Trophoblast cell (in vitro differentiated cells and primary cell): ENCODE measurements around the gene ANKRD13B.

Experiments used
- DNase-seq, 2 donors: peaks; one replicate each; pipeline ENCODE4 v3.0.0-alpha.2; 2016
- H2AFZ ChIP-seq: 2 replicates; pipeline ENCODE4 v1.6.1; 2013; ENCODE audit warnings: low read length, moderate library complexity, mild to moderate bottlenecking; ENCODE audit not compliant: insufficient read depth, poor library complexity
- H2AK5ac ChIP-seq: 2 replicates; pipeline ENCODE4 v1.6.1; 2013; ENCODE audit warnings: mild to moderate bottlenecking, low read length
- H2BK120ac ChIP-seq: 2 replicates; pipeline ENCODE4 v1.6.1; 2013; ENCODE audit warnings: low read length, mild to moderate bottlenecking, moderate library complexity; ENCODE audit not compliant: insufficient read depth, poor library complexity
- H2BK12ac ChIP-seq: 2 replicates; pipeline ENCODE4 v1.6.1; 2013; ENCODE audit warnings: mild to moderate bottlenecking, low read length, moderate library complexity
- H2BK5ac ChIP-seq: 2 replicates; pipeline ENCODE4 v1.6.1; 2013; ENCODE audit warnings: low read length, low read depth, moderate library complexity, mild to moderate bottlenecking; ENCODE audit not compliant: poor library complexity
- H3K14ac ChIP-seq: 2 replicates; pipeline ENCODE4 v1.6.1; 2013; ENCODE audit warnings: mild to moderate bottlenecking, low read length
- H3K18ac ChIP-seq: 2 replicates; pipeline ENCODE4 v1.6.1; 2013; ENCODE audit warnings: mild to moderate bottlenecking, low read length
- H3K23ac ChIP-seq: 2 replicates; pipeline ENCODE4 v1.6.1; 2013; ENCODE audit warnings: low read length
- H3K27ac ChIP-seq: 2 replicates; pipeline ENCODE4 v1.5.1; 2013; ENCODE audit warnings: low read depth, mild to moderate bottlenecking, inconsistent platforms, low read length, moderate library complexity
- H3K27me3 ChIP-seq: 2 replicates; pipeline ENCODE4 v1.6.1; 2013; ENCODE audit warnings: inconsistent platforms, mild to moderate bottlenecking, low read length, moderate library complexity; ENCODE audit not compliant: insufficient read depth
- H3K36me3 ChIP-seq, 2 experiments: 1 replicate in 1 of 2; 2 replicates in 1 of 2; pipeline ENCODE4 v1.6.1; 2013; ENCODE audit warnings: low read length in 2 of 2, mild to moderate bottlenecking in 2 of 2, moderate library complexity in 1 of 2; ENCODE audit not compliant: insufficient read depth in 2 of 2, control insufficient read depth in 1 of 2
- H3K4ac ChIP-seq: 2 replicates; pipeline ENCODE4 v1.6.1; 2013; ENCODE audit warnings: low read depth, mild to moderate bottlenecking, low read length, moderate library complexity
- H3K4me1 ChIP-seq, 2 experiments: 1 replicate in 1 of 2; 2 replicates in 1 of 2; pipeline ENCODE4 v1.6.1; 2013; ENCODE audit warnings: low read length in 2 of 2, mild to moderate bottlenecking in 2 of 2, moderate library complexity in 1 of 2; ENCODE audit not compliant: insufficient read depth in 2 of 2, control insufficient read depth in 1 of 2
- H3K4me2 ChIP-seq: 2 replicates; pipeline ENCODE4 v1.6.1; 2013; ENCODE audit warnings: inconsistent platforms, mild to moderate bottlenecking, low read length, moderate library complexity
- H3K4me3 ChIP-seq: 2 replicates; pipeline ENCODE4 v1.5.1; 2013; ENCODE audit warnings: mild to moderate bottlenecking, low read depth, low read length, inconsistent platforms
- H3K79me1 ChIP-seq: one replicate; pipeline ENCODE4 v1.6.1; 2013; ENCODE audit warnings: low read length
- H3K79me2 ChIP-seq: 2 replicates; pipeline ENCODE4 v1.6.1; 2013; ENCODE audit warnings: low read length, mild to moderate bottlenecking; ENCODE audit not compliant: control insufficient read depth, insufficient read depth, poor library complexity
- H3K9ac ChIP-seq: 2 replicates; pipeline ENCODE4 v1.6.1; 2013; ENCODE audit warnings: mild to moderate bottlenecking, low read length
- H3K9me3 ChIP-seq: 2 replicates; pipeline ENCODE4 v1.6.1; 2013; ENCODE audit warnings: low read depth, mild to moderate bottlenecking, control low read depth, inconsistent platforms, low read length; ENCODE audit not compliant: insufficient read depth
- H4K12ac ChIP-seq: 2 replicates; pipeline ENCODE4 v1.6.1; 2013; ENCODE audit warnings: low read depth, mild to moderate bottlenecking, low read length, moderate library complexity
- H4K8ac ChIP-seq: 2 replicates; pipeline ENCODE4 v1.6.1; 2013; ENCODE audit warnings: low read depth, mild to moderate bottlenecking, low read length, moderate library complexity
- H4K91ac ChIP-seq: one replicate; pipeline ENCODE4 v1.6.1; 2013; ENCODE audit warnings: low read depth, mild to moderate bottlenecking, low read length, moderate library complexity
- WGBS: extraction: QIAGEN DNeasy Blood & Tissue Kit; methylation state at CpG from one replicate; pipeline ENCODE4 v1.1.7; 2013; ENCODE audit warnings: missing lambda C conversion rate; ENCODE audit not compliant: insufficient read length, insufficient coverage; ENCODE audit errors: extremely low coverage; 5-methylcytosine and 5-hydroxymethylcytosine counted together

The ANKRD13B gene

DNA sequence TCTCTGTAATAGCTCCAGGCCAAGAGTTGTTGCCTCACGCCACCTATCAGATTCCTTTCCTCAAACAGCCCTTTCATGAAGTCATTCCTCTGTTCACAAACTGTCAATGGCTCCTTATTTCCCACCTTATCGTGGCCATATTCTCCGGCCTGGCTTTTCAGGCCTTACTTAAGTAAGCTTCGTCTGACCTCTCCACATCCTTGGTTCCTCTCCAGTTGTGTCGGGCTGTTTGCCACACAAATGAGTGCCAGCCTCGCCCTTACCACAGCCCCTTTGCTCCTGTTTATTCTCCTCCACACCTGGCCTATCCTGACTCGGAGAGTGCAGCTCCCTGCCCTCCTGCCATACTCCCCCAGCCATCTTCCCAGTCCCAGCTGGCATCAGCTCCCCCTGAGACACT lies 22.4 kb upstream of the ANKRD13B start:
- Histone ChIP-seq H3K79me1 (peaks cover 11% of the 10 kb centered on the region), H3K27me3 (peaks cover 11% of the 10 kb centered on the region), H3K18ac (no peak overlapping the region), H4K91ac (no peak overlapping the region), H3K4me1 (peaks cover 18 to 27% of the 10 kb centered on the region in 2 experiments), H3K36me3 (peaks cover 31 to 33% of the 10 kb centered on the region in 2 experiments), H2AFZ (no peak overlapping the region), H3K9ac (no peak overlapping the region), H3K4me3 (no peak overlapping the region), H3K9me3 (peaks cover 2% of the 10 kb centered on the region), H3K4me2 (no peak overlapping the region), H3K23ac (no peak overlapping the region), H3K4ac (no peak overlapping the region), H4K12ac (no peak overlapping the region), H3K14ac (no peak overlapping the region), H3K79me2 (peaks cover 7% of the 10 kb centered on the region), H2AK5ac (no peak overlapping the region), H2BK12ac (no peak overlapping the region), H2BK120ac (no peak overlapping the region), H2BK5ac (no peak overlapping the region), H4K8ac (no peak overlapping the region), H3K27ac (no peak overlapping the region)
- WGBS, result no CpG with 5 or more reads among the region's 7 CpGs
- peak; percentile 47 to 67 for DNase-seq

DNA sequence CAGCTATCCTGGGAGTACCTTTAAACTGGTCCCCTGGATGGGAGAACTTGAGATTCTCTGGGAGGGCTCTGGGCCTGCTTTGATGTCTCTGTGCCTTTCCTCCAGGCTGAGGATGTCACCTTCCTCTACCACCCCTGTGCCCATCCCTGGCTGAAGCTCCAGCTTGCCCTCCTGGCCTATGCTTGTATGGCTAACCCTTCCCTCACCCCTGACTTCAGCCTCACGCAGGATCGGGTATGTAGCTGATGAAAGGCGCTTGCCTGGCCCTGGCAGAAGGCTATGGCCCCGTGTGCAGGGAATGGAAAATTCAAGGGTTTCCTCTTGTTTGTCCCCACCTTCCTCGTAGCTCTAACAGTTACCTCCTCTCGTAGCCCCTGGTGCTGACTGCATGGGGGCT lies 21.4 kb upstream of the ANKRD13B start:
- WGBS, result no CpG with 5 or more reads among the region's 6 CpGs
- Histone ChIP-seq H3K9me3 (peaks cover 2% of the 10 kb centered on the region), H3K4me2 (no peak overlapping the region), H3K79me1 (peaks cover 11% of the 10 kb centered on the region), H3K79me2 (peaks cover 7% of the 10 kb centered on the region), H4K91ac (no peak overlapping the region), H3K9ac (no peak overlapping the region), H3K14ac (no peak overlapping the region), H3K4me1 (peaks cover 9 to 18% of the 10 kb centered on the region in 2 experiments), H3K23ac (no peak overlapping the region), H3K4me3 (no peak overlapping the region), H3K36me3 (peaks cover 40 to 43% of the 10 kb centered on the region in 2 experiments), H2BK120ac (no peak overlapping the region), H3K27me3 (peaks cover 3% of the 10 kb centered on the region), H3K4ac (no peak overlapping the region), H2BK5ac (no peak overlapping the region), H2AK5ac (no peak overlapping the region), H2BK12ac (no peak overlapping the region), H4K12ac (no peak overlapping the region), H3K27ac (no peak overlapping the region), H3K18ac (no peak overlapping the region), H2AFZ (no peak overlapping the region), H4K8ac (no peak overlapping the region)
- DNase-seq, result no peak

- H3K27ac ChIP-seq, result no peak overlapping the region
- no peak overlapping the region for H4K8ac ChIP-seq
- no peak overlapping the region for H3K4me3 ChIP-seq
- H3K9ac ChIP-seq, result no peak overlapping the region
- peaks cover 2% of the 10 kb centered on the region for H3K9me3 ChIP-seq
- no peak overlapping the region for H2AK5ac ChIP-seq
- peak overlapping the region; percentile 55 for H3K4me2 ChIP-seq
- peaks cover 46 to 48% of the 10 kb centered on the region in 2 experiments for H3K36me3 ChIP-seq
- no peak overlapping the region for H2BK12ac ChIP-seq
- H2BK120ac ChIP-seq, result no peak overlapping the region
- H3K18ac ChIP-seq, result no peak overlapping the region
- H3K79me2 ChIP-seq, result peaks cover 7% of the 10 kb centered on the region
- no peak overlapping the region for H2AFZ ChIP-seq
- H2BK5ac ChIP-seq, result no peak overlapping the region
- H4K91ac ChIP-seq, result no peak overlapping the region
- H4K12ac ChIP-seq, result no peak overlapping the region
- WGBS, result no CpG with 5 or more reads among the region's 30 CpGs
- no peak overlapping the region for H3K23ac ChIP-seq
- H3K4me1 ChIP-seq, result peaks cover 7 to 18% of the 10 kb centered on the region in 2 experiments
- no peak overlapping the region for H3K4ac ChIP-seq
- peaks cover 10% of the 10 kb centered on the region for H3K79me1 ChIP-seq
- DNase-seq, result peak in 1 of 2 donors; percentile 19
- peaks cover 3% of the 10 kb centered on the region for H3K27me3 ChIP-seq
- no peak overlapping the region for H3K14ac ChIP-seq
Observed at GRCh38 chr17:29571883-29572681, 20.9 kb upstream of the ANKRD13B start.

- Histone ChIP-seq H3K36me3 (peaks cover 55 to 57% of the 10 kb centered on the region in 2 experiments), H3K79me1 (peaks cover 9% of the 10 kb centered on the region), H3K27ac (no peak overlapping the region), H3K4me1 (peaks cover 7 to 13% of the 10 kb centered on the region in 2 experiments), H3K18ac (no peak overlapping the region), H3K4me2 (peak overlapping the region; percentile 55), H4K91ac (no peak overlapping the region), H2AK5ac (no peak overlapping the region), H2BK120ac (no peak overlapping the region), H2BK12ac (no peak overlapping the region), H3K14ac (no peak overlapping the region), H3K4me3 (peak overlapping the region; percentile 3), H3K9me3 (peaks cover 2% of the 10 kb centered on the region), H3K23ac (no peak overlapping the region), H2BK5ac (no peak overlapping the region), H4K12ac (no peak overlapping the region), H3K27me3 (no peaks in the 10 kb centered on the region), H2AFZ (no peak overlapping the region), H3K9ac (no peak overlapping the region), H3K4ac (no peak overlapping the region), H4K8ac (no peak overlapping the region), H3K79me2 (peaks cover 7% of the 10 kb centered on the region)
- peak; percentile 54 to 83 for DNase-seq
- no CpG with 5 or more reads among the region's 62 CpGs for WGBS
Observed at GRCh38 chr17:29572691-29573557, 20.0 kb upstream of the ANKRD13B start.
